ENCODE data around the gene SCLT1. TPM values are rescaled to one million over a fixed set of nuclear protein-coding genes. Genes with fewer than 3 reads are reported as not detected.

SCLT1 gene
- total and polyA plus RNA-seq, 2 of the 8 experiments (the other 6 are each of a cell fraction or from before 2014, with no cell fraction given): 4.8 to 13.1 TPM

GRCh38 chr4:129098531-129099001 is 5.2 kb upstream of the SCLT1 start:
- CTCF ChIA-PET (ENCODE audit: partially characterized antibody): no interaction called here
- Histone ChIP-seq H2AFZ (ENCODE audit: low read length) (no peak overlapping the region), H4K5ac (ENCODE audit: insufficient read length, low read depth, low read length) (no peak overlapping the region), H4K91ac (replicated peaks; ENCODE audit: insufficient read length, low read length) (no peak overlapping the region), H2AK5ac (ENCODE audit: low read depth, low read length) (no peak overlapping the region), H3K4me1 (replicated peaks in 1 of 4; ENCODE audit: control insufficient read depth in 3 of 4, insufficient read depth in 4 of 4, low read length in 3 of 4) (no peaks in the 10 kb centered on the region; a peak in 1 of 7 replicates), H3K4ac (replicated peaks; ENCODE audit: insufficient read length, low read depth, low read length) (no peak overlapping the region), H3K27ac (ENCODE audit: low read depth, low read length) (no peak overlapping the region), H3K36me3 (ENCODE audit: control insufficient read depth in 2 of 4, insufficient read depth in 4 of 4, low read length in 3 of 4) (no peaks in the 10 kb centered on the region), H3K27me3 (replicated peaks in 1 of 4; ENCODE audit: control insufficient read depth in 3 of 4, extremely low read depth in 1 of 4, insufficient read depth in 3 of 4, low read length in 3 of 4) (no peaks in the 10 kb centered on the region), H2BK15ac (ENCODE audit: low read length) (no peak overlapping the region), H3K9ac (replicated peaks in 1 of 4; ENCODE audit: extremely low read depth in 1 of 4, low read depth in 3 of 4, low read length in 3 of 4) (no peak overlapping the region), H3K79me1 (ENCODE audit: low read depth, low read length) (no peaks in the 10 kb centered on the region), H2BK5ac (ENCODE audit: low read depth, low read length) (no peak overlapping the region), H3K23ac (ENCODE audit: insufficient read length) (no peak overlapping the region), H2BK12ac (ENCODE audit: low read depth, low read length) (no peak overlapping the region), H4K20me1 (replicated peaks in 1 of 2; ENCODE audit: control insufficient read depth in 1 of 2, insufficient read depth in 2 of 2, low read length in 2 of 2) (no peaks in the 10 kb centered on the region), H3K18ac (ENCODE audit: extremely low read depth, low read length) (no peak overlapping the region), H2BK120ac (replicated peaks; ENCODE audit: low read depth, low read length) (no peak overlapping the region), H3K4me3 (ENCODE audit: extremely low read depth in 1 of 4, insufficient read depth in 2 of 4, low read depth in 3 of 4, low read length in 4 of 4) (no peak overlapping the region), H3K79me2 (ENCODE audit: control insufficient read depth in 1 of 2, insufficient read depth in 2 of 2, low read length in 2 of 2) (no peaks in the 10 kb centered on the region), H3K9me3 (ENCODE audit: insufficient read depth in 2 of 2, low read depth in 1 of 2, low read length in 1 of 2) (no peaks in the 10 kb centered on the region), H3K4me2 (ENCODE audit: insufficient read depth in 1 of 2, low read depth in 2 of 2, low read length in 2 of 2) (no peak overlapping the region), H3K14ac (ENCODE audit: insufficient read length) (no peak overlapping the region), H3K56ac (replicated peaks; ENCODE audit: insufficient read length, low read depth, low read length) (no peak overlapping the region), H3K23me2 (ENCODE audit: low read depth, low read length) (0 out of 2 replicates have a peak, but pooled peaks cover 2% of the 10 kb centered on the region), H4K8ac (ENCODE audit: extremely low read depth, insufficient read depth, low read length) (no peak overlapping the region), H2BK20ac (ENCODE audit: low read length) (no peak overlapping the region)
- DNase-seq (ENCODE audit: low read depth in 1 of 2, low spot score in 2 of 2) (no peak), FAIRE-seq (no peak)
- POLR2A ChIA-PET (ENCODE audit: partially characterized antibody): no interaction called here
- TF ChIP-seq CTBP2 (IDR thresholded peaks at IDR 0.05; ENCODE audit: borderline replicate concordance, insufficient read depth, insufficient read length, low read length): no peak
- no peak for TF ChIP-seq TCF12 (IDR thresholded peaks at IDR 0.05; ENCODE audit: low read depth, low read length)
- no peak for TF ChIP-seq JUND (IDR thresholded peaks at IDR 0.05; ENCODE audit: low read length)
- TF ChIP-seq ASH2L (IDR thresholded peaks at IDR 0.05; ENCODE audit: low read length): no peak
- no peak for TF ChIP-seq RXRA (IDR thresholded peaks at IDR 0.05; ENCODE audit: insufficient read depth, low read depth, low read length)
- TF ChIP-seq RNF2 (IDR thresholded peaks at IDR 0.05; ENCODE audit: borderline replicate concordance, low read depth, low read length, missing control alignments, poor library complexity, severe bottlenecking): no peak
- no peak for TF ChIP-seq CHD2 (IDR thresholded peaks at IDR 0.05; ENCODE audit: low read length)
- no peak for TF ChIP-seq TBP (IDR thresholded peaks at IDR 0.05; ENCODE audit: low read depth, low read length)
- no peak for TF ChIP-seq HDAC2 (IDR thresholded peaks at IDR 0.05; ENCODE audit: borderline replicate concordance in 1 of 2, low read depth in 2 of 2, low read length in 2 of 2)
- no peak for TF ChIP-seq CHD1 (IDR thresholded peaks at IDR 0.05; ENCODE audit: low read depth, low read length)
- TF ChIP-seq TAF1 (IDR thresholded peaks at IDR 0.05; ENCODE audit: low read depth, low read length): no peak
- no peak for TF ChIP-seq CREB1 (IDR thresholded peaks at IDR 0.05)
- TF ChIP-seq POLR2A (IDR thresholded peaks at IDR 0.05; ENCODE audit: control extremely low read depth in 1 of 2, low read depth in 2 of 2, low read length in 2 of 2): no peak

Data from H1 (cell line).